NCI-H1048 (cell line): Measurements from ENCODE around the gene TEKT1.
"Not testable (repeated sequence)": the region's sequence is repeated elsewhere in the genome, so short reads cannot be mapped to it uniquely, and the experiment has no call there.

Experiments
- DNase-seq: peaks from one replicate; lab custom pipeline; 2025; lab: John Stamatoyannopoulos, UW

The TEKT1 gene

DNA sequence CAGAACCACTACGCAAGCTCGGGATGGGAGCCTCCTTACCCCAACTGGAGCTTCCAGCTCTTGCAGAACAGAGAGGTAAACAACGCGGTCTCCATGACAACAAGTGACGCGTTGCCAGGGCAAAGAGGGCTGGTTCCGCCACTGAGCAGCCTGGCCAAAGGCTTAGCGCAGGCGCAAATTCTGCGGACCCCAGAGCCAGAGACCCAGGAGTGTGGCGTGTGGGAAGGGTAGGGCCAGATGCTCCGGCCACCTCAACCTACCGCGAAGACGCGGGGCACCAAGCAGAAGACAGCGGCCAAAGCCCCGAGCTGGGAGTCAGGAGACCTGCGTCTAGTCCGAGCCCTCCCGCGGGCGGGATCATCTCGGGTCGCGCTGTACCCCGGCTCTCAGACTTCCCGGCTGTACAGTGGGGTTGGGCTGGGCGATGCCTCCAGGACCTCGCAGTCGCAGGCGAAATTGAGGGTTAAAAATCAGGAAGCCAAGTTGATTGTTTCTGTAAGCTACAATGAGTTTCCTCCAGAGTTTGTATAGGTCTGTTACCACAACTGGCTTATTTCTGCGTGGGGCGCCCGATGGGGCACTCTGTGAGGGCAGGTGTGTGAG, at the start of gene TEKT1:
TSS of gene TEKT1 (minus strand) at position 69 of the 603 bp plus-strand sequence. CDS start 1,353 bp downstream, outside the sequence.
- no peak for DNase-seq

DNA sequence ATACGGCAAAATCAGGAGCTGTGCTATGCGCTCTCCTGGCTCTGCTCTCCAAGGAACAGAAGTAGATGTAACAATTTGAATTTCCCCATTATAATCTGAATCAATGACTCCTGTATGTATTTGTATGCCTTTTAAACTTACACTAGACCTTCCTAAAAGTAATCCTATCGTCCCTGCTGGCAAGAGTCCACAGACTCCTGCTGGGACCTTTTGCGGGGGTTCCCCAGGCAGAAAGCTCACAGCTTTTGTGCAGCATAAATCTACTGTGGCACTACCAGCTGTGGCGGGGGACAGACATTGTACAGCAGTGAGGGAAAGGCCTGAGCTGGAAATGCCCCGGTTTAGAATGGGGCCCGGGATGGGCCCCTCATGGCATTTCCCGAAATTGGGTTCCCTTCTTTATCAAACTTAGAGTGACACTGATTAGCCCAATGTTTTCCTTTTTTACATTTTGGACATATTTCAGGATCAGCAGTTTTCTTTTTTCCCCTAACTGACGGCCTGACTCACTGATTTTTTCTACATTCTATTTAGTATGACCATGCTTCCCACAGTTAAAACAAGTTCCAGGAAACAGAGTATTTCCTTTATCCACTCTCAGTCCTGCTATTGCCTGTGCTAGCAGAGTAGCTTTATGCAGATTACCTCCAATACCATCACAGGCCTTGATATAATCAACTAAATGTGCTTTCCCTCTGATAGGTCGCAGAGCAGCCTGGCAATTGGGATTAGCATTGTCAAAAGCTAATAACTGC, 47.9 kb upstream of the TEKT1 start:
- not testable (repeated sequence) for DNase-seq

DNA sequence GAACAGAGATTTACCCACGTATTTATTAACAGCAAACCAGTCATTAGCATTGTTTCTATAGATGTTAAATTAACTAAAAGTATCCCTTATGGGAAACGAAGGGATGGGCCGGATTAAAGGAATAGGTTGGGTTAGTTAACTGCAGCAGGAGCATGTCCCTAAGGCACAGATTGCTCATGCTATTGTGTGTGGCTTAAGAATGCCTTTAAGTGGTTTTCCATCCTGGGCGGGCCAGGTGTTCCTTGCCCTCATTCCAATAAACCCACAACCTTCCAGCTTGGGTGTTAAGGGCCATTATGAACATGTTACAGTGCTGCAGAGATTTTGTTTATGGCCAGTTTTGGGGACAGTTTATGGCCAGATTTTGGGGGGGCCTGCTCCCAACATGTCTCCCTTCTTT, 43.7 kb upstream of the TEKT1 start:
- not testable (repeated sequence) for DNase-seq

DNA sequence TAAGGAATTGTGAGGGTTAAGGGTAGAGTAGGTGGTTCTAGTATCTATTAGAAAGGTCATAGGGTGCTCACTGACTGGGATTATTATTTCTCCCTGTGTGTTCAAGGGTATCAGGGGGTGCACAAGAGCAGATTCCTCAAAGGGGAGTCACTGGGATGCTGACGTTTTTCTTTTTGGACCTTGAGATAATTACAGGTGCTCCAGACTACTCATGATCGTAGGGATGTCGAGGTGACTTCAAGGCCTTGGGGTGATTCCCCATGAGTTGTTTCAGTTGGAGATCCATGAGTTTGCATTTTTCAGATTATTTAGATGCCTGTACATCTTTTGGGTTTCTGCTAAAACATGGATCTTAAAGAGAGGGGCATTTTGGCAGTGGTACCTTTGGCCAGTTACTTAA, 41.4 kb upstream of the TEKT1 start:
- DNase-seq: no peak

DNA sequence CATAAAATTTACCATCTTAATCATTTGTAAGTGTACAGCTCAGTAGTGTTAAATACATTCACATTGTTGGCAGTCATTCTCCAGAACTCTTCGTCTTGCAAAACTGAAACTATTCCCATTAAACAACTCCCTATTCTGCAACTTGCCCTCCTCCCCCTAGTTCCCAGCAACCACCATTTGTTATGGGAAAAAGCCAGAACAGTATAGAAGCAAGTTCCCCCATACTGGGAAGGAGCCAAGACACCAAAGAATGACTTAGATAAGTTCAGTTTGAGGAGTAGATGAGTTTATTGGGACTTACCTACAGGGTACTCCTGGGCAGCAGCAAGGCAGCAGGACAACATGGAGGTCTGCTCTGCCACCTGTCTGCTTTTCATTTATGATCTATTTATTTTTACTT, 39.3 kb upstream of the TEKT1 start:
- no peak for DNase-seq

DNA sequence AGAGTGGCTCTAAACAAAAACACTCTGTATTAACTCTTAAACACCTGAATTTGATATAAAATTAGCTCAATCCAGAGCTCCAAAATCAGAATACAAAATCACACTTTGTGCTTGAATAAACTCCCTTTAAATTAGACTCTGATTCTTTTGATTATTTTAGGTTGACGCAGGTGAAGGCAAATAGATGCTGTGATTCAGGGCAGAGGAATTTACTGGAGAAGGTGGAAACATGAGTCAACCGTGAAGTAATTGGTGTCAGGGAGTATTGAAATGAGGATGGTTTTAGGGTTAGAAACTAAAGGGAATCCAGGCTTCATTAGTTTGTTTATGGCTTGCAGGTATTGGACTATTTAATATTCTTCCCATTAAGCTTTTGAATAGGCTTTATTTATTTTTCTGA, 37.1 kb upstream of the TEKT1 start:
- DNase-seq: no peak

DNA sequence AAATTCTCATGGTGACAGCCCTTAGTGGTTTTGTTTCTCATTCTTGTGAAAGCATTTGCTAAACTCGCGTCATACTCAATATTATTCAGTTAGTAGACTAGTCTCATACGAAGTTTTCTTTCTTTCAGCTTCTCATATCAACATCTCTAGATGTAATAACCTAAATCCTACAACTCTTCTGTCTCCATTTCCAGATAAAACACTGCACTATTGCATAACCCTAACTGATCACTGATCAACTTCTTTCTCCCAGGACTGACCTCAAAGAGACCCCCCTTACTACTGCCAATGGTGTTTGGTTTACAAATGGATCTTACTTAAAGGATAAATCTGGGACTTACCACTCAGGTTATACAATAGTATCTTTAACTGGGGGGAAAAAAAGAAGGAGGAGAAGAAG, 36.3 kb upstream of the TEKT1 start:
- no peak for DNase-seq

DNA sequence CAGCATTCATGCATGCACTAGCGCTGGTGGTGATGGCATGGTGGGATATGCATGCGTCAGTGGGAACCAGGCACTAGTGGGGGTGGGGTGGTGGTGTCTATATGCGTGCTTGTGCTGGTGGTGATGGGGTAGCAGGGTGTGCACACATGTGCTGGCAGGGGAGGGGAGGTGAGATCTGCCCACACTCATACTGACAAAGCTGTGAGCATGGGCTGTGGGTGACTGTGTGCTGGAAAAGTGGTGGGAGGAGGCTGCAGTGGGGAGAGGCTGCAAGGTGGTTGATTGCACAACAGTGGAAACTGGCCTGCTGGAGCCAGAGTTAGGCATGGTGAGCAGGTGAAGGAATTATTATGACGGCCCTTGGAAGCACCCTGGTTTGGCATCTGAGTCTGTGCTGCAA, 31.3 kb upstream of the TEKT1 start:
- no peak for DNase-seq

DNA sequence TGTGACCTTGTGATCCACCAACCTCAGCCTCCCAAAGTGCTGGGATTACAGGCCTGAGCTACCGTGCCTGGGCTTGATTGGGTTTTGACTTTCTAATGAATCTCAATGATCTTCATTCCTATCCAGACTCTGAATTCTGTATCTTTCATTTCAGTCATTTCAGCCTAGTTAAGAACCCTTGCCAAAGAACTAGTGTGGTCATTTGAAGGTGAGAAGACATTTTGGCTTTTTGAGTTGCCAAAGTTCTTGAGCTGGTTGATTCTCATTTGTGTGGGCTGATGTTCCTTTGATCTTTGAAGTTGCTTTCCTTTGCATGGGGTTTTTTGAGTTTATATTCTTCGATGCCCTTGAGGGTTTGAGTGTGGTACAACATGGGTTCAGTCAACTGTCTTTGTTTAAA, 30.6 kb upstream of the TEKT1 start:
- no peak for DNase-seq

DNA sequence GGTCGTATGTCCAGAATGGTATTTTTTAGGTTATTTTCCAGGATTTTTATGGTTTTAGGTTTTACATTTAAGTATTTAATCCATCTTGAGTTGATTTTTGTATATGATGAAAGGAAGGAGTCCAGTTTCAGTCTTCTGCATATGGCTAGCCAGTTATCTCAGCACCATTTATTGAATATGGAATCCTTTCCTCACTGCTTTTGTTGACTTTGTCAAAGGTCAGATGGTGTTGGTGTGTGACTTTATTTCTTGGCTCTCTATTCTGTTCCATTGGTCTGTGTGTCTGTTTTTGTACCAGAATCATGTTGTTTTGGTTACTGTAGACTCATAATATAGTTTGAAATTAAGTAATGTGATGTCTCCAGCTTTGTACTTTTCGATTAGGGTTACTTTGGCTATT, 26.4 kb upstream of the TEKT1 start:
- no peak for DNase-seq

DNA sequence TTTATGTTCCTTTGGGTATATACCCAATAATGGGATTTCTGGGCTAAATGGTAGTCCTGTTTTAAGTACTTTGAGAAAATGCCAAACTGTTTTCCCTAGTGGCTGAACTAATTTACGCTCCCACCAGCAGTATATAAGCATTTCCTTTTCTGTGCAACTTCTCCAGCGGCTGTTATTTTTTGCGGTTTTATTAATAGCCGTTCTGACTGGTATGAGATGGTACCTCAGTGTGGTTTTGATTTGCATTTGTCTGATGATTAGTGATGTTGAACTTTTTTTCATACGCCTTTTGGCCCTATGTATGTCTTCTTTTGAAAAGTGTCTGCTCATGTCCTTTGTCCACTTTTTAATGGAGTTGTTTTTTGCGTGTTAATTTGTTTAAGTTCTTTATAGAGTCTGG, 25.8 kb upstream of the TEKT1 start:
- DNase-seq: no peak

DNA sequence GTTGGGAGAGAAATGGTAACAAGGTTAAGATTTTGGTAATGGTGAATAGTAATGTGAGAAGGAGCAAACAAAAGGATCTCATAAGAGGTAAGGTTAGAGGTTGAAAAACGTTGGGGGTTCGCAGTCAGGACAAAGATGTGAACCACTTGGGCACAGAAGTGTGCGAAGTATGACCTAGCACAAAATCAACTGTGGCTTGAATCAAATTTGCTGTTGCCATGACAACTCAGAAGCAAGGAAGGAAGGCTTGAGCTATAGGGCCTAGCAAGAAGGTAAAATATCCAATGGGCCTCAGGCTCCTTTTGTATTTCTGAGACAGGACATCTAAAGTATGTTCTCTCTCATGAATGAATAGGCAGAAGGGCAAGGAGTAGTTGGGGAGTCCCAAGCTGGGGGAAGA, 24.5 kb upstream of the TEKT1 start:
- DNase-seq: no peak

DNA sequence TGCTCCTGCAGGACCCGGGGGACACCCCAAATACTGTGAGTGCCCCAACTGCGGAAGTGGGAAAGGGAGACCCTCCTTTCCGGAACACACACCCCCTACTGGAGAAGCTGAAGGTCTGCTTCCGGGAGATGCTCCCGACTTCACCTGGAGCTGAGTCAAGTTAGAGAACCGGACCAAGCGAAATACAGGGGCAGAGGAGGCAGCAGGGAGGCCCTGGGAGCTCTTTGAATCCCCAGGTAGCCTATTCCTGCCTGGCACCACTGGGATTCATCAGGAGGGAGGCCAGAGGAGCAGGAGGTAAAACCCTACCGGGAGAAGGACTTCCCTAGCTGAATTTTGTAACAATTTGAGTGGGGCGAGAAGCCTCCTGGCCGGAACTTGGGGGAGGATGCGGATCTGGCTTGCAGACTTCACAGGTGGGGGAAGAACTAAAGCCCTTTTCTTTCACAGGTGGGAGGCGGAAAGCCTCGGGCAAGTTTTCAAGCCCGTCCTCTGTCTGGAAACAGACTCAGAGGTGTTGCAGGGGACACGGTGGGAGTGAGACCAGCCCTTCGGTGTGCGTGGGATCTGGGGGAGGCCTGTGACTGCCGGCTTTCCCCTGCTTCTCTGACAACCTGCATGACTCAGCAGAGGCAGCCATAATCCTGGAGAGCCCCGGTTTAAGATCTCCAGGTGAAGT, 22.4 kb upstream of the TEKT1 start:
- DNase-seq: no peak

DNA sequence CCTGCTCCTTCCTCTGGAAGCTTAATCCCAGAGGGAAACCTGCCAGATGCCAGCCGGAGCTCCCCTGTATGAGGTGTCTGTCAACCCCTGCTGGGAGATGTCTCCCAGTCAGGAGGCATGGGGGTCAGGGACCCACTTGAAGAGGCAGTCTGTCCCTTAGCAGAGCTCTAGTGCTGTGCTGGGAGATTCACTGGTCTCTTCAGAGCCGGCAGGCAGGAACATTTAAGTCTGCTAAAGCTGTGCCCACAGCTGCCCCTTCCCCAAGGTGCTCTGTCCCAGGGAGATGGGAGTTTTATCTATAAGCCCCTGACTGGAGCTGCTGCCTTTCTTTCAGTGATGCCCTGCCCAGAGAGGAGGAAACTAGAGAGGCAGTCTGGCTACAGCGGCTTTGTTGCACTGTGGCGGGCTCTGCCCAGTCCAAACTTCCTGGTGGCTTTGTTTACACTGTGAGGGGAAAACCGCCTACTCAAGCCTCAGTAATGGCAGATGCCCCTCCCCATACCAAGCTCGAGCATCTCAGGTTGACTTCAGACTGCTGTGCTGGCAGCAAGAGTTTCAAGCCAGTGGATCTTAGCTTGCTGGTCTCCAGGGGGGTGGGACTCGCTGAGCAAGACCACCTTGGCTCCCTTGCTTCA, 17.1 kb upstream of the TEKT1 start:
- not testable (repeated sequence) for DNase-seq

DNA sequence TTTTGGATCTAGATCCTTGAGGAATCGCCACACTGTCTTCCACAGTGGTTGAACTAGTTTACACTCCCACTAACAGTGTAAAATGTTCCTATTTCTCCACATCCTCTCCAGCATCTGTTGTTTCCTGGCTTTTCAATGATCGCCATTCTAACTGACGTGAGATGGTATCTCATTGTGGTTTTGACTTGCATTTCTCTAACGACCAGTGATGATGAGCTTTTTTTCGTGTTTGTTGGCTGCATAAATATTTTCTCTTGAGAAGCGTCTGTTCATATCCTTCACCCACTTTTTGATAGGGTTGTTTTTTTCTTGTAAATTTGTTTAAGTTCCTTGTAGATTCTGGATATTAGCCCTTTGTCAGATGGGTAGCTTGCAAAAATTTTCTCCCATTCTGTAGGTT, 14.6 kb upstream of the TEKT1 start:
- not testable (repeated sequence) for DNase-seq

DNA sequence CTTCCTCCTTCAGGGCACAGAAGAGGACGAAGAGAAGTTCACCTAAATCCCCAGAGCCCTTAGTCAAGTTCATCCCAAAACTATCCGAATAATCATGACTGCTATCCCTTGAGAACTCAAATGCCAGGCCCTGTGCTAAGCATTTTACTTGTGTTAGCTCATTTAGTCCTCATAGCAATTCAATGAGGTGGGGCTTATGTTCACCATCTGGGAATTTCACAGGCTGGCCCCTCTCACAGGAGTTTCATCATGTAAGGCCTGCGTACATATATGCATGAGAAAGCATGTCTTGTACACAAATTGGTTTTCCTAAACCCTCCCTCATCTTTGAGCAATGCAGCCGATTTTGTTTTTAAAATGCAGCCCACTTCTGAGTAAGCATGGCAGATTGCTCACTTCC, 12.9 kb upstream of the TEKT1 start:
- DNase-seq: not testable (repeated sequence)

DNA sequence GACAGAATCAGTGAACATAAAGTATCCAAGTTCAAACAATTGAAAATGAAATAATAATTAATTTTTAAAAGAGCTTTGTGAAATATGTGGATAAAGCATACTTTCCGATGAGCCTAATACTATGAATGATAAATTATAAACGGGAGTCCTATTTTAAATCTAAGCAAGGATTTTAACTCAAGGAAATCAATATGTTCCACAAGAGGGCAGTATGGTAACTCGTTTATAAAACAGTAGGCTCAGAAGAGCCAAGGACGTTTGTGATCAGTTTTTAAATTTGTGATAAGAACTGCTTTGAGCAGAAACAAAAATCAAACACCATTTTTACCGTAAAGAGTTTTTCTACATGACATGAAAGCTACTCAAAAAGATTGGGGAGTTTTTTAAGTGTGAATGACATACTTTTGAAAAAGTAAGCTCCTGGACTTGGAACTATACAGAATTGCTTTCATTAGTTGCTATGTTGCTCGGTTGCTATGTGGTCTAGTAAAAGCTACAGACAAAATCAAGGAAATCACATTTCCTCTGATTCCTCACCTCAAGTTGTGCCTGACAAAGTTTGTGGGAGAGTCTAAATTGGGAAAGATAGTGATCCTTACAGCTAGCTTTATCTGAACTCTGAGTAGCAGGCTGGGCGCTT, 11.8 kb upstream of the TEKT1 start:
- no peak for DNase-seq

DNA sequence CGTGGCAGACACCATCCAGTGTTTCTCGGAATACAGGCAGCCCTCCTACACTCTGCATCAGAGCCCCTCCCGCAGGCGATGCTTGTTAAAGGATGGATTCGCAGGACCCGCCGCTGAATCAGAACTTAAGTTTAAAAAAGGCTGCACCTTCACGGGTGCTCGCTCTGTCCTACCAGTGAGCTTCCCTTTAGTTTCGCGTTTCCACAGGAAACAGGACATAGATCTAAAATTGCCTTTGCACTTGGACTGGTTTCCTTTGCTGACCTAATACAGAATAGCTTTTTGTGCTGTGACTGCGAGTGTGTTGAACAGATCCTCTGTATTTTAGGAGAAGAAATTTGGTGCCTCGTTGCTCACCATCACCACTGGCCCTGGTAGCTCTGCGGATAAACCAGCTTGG, 10.2 kb upstream of the TEKT1 start:
- DNase-seq: not testable (repeated sequence)

DNA sequence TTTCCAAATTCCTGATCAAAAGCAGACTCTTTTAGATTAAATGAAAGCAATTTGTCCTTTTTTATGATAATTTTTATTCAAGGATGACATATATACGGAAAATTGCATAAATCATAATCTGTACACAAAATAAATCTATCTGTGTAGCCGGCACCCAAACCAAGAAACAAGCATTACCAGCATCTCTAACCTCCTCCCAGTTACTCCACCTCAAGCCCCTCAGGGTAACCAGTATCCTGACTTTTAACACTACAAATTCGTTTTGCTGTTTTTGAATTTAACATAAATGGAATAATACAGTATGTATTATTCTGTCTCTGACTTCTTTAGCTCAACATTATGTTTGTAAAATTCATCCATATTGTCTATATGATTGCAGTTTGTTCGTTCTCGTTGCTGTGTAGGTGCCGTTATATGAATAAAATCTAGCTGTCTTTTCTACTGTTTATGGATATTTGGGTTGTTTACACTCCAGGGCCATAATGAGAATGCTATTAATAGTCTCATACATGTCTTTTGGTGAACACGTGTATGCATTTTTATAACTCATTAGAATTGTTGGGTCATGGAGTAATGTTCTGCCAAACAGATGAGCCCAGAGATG, 1.0 kb downstream of the TEKT1 start:
- DNase-seq: no peak

DNA sequence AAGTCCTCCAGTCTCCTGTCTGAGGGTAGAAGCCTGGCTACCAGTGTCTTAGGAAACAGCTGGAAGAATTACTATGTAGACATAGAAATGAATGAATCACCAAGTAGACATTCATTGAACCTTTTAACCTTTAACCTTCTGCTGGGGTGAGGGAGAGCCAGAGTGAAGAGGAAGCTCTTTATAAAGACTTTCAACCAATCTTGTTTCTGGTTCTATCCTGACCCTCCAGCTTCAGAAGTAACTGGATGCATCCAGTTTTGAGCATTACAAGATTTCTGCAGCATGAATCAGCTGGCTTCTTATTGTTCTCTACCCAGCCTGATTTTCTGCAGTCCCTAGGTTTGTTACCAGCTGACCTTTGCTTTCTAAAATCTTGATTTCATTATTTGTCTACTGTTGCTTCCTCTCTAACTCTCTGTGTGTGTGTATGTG, 8.5 kb downstream of the TEKT1 start:
- DNase-seq: no peak

DNA sequence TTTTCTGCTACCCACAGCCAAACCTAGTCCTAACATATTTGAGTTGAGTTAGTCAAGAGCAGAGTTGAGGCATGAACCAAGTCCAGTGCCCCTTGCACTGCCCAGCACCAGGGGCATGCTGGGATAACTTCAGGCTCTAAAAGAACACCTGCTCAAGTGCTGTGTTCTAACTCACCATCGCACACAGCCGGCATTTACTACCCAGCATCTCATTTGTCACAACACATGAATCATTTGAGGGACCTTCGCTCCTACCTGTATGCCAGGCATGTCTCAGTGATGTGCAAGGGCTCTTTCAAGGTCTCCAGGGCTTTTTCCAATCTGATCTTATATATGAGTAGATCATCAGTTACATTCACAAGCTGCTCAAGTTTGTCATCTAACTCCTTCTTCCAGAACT, 12.6 kb downstream of the TEKT1 start:
- DNase-seq: no peak

DNA sequence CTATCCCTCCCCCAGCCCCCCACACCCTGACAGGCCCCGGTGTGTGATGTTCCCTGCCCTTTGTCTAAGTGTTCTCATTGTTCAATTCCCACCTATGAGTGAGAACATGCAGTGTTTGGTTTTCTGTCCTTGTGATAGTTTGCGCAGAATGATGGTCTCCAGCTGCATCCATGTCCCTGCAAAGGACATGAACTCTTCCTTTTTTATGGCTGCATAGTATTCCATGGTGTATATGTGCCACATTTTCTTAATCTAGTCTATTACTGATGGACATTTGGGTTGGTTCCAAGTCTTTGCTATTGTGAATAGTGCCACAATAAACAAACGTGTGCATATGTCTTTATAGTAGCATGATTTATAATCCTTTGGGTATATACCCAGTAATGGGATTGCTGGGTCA, 15.2 kb downstream of the TEKT1 start:
- not testable (repeated sequence) for DNase-seq
